ENCODE measurements around the gene CASKIN2.
"Not testable (repeated sequence)": the region's sequence is repeated elsewhere in the genome, so short reads cannot be mapped to it uniquely, and the experiment has no call there.

The CASKIN2 gene

GRCh38 chr17:75489511-75489955, 25.8 kb downstream of the CASKIN2 start:
- peaks cover 17% of the 10 kb centered on the region for H3K36me3 ChIP-seq (replicated peaks)
- H3K27me3 ChIP-seq (ENCODE audit: low read depth) = no peaks in the 10 kb centered on the region
- no peaks in the 10 kb centered on the region for H3K4me1 ChIP-seq
- H3K4me3 ChIP-seq = no peak overlapping the region
- H3K9me3 ChIP-seq = no peaks in the 10 kb centered on the region
- in situ Hi-C loops (cut with MboI; ENCODE audit: low sequenced_read_pairs) = no loop called here
- DNase-seq (ENCODE audit: low spot score in 2 of 2) = no peak

GRCh38 chr17:75488693-75489510, 26.4 kb downstream of the CASKIN2 start:
- Histone ChIP-seq H3K36me3 (replicated peaks) (peaks cover 16% of the 10 kb centered on the region), H3K4me1 (no peaks in the 10 kb centered on the region), H3K9me3 (no peaks in the 10 kb centered on the region), H3K27me3 (ENCODE audit: low read depth) (no peaks in the 10 kb centered on the region), H3K4me3 (no peak overlapping the region)
- in situ Hi-C loops (cut with MboI; ENCODE audit: low sequenced_read_pairs) = no loop called here
- DNase-seq (ENCODE audit: low spot score in 2 of 2) = no peak

- in situ Hi-C loops (cut with MboI; ENCODE audit: low sequenced_read_pairs) = no loop called here
- Histone ChIP-seq H3K36me3 (replicated peaks) (peaks cover 3% of the 10 kb centered on the region; the same call in 1 of the 2 replicates), H3K4me1 (no peaks in the 10 kb centered on the region), H3K9me3 (no peaks in the 10 kb centered on the region), H3K27me3 (ENCODE audit: low read depth) (no peaks in the 10 kb centered on the region), H3K4me3 (no peak overlapping the region)
- DNase-seq (ENCODE audit: low spot score in 2 of 2) = no peak
Measured at GRCh38 chr17:75487351-75488070, 27.8 kb downstream of the CASKIN2 start.

DNA sequence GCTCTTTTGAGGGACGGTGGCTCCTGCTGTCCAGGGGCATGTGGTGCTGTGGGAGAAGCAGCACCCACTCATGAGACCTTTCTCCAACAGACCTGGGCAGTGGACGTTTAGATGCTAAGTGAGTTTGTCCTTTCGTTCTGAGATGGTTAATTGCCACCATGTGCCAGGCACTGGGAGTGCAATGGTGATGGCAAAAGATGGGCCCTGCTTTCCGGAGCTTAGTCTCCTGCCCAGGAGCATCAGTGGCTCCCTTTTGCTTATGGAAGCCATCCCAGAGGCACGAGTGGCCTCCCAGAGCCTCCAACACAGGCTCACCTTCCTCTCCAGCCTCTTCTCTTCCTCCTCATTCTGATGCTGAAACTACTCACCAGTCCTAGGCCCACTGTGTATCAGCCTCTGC, 28.4 kb downstream of the CASKIN2 start:
- in situ Hi-C loops (cut with MboI; ENCODE audit: low sequenced_read_pairs) = no loop called here

DNA sequence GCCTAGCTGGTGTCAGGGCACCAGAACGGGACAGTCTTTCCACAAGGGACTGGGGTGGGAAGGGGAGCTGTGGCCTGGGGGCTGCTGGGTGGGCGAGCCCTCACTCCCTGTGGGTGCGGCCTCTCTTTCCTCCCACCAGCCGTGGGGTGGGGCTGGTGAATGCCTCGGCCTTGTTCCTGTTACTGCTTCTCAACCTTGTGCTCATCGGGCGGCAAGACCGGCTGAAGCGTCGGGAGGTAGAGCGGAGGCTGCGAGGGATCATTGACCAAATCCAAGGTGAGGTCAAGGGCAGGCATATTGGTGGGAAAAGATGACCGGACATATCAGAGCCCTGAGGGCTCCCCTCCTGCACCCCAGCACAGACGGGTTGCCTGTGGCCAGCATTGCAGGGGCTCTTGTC, 29.2 kb downstream of the CASKIN2 start:
- no peaks in the 10 kb centered on the region for H3K4me1 ChIP-seq
- no peaks in the 10 kb centered on the region for H3K27me3 ChIP-seq (ENCODE audit: low read depth)
- no peaks in the 10 kb centered on the region for H3K36me3 ChIP-seq (replicated peaks)
- H3K4me3 ChIP-seq = no peak overlapping the region
- in situ Hi-C loops (cut with MboI; ENCODE audit: low sequenced_read_pairs) = no loop called here
- no peak for DNase-seq (ENCODE audit: low spot score in 2 of 2)
- no peaks in the 10 kb centered on the region for H3K9me3 ChIP-seq

More for the DNA sequence above, 28.4 kb downstream of the CASKIN2 start:
- Histone ChIP-seq H3K9me3 (no peaks in the 10 kb centered on the region), H3K27me3 (ENCODE audit: low read depth) (no peaks in the 10 kb centered on the region), H3K4me1 (no peaks in the 10 kb centered on the region), H3K4me3 (no peak overlapping the region), H3K36me3 (replicated peaks) (no peaks in the 10 kb centered on the region; the same call in 1 of the 2 replicates)
- no peak for DNase-seq (ENCODE audit: low spot score in 2 of 2)

DNA sequence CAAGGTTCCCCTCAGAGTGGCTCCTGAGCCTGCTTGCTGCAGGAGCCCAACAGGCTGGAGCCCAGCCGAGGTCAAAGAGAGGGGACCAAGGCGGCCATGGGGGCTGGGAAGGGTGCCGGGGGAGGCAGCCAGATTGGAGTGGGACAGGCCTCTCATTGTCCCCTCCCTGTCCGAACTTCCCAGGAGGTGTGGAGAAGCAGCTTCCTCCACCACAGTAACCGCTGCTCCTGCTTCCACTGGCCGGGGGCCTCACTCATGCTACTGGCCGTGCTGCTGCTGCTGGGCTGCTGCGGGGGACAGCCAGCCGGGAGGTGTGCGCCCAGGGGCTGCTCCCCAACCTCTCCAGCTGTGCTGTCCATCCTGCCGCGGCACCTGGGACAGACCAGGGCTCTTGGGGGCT, 29.6 kb downstream of the CASKIN2 start:
- in situ Hi-C loops (cut with MboI; ENCODE audit: low sequenced_read_pairs) = no loop called here
- Histone ChIP-seq H3K4me1 (no peaks in the 10 kb centered on the region), H3K9me3 (no peaks in the 10 kb centered on the region), H3K4me3 (no peak overlapping the region), H3K27me3 (ENCODE audit: low read depth) (no peaks in the 10 kb centered on the region), H3K36me3 (replicated peaks) (no peaks in the 10 kb centered on the region)
- no peak for DNase-seq (ENCODE audit: low spot score in 2 of 2)

DNA sequence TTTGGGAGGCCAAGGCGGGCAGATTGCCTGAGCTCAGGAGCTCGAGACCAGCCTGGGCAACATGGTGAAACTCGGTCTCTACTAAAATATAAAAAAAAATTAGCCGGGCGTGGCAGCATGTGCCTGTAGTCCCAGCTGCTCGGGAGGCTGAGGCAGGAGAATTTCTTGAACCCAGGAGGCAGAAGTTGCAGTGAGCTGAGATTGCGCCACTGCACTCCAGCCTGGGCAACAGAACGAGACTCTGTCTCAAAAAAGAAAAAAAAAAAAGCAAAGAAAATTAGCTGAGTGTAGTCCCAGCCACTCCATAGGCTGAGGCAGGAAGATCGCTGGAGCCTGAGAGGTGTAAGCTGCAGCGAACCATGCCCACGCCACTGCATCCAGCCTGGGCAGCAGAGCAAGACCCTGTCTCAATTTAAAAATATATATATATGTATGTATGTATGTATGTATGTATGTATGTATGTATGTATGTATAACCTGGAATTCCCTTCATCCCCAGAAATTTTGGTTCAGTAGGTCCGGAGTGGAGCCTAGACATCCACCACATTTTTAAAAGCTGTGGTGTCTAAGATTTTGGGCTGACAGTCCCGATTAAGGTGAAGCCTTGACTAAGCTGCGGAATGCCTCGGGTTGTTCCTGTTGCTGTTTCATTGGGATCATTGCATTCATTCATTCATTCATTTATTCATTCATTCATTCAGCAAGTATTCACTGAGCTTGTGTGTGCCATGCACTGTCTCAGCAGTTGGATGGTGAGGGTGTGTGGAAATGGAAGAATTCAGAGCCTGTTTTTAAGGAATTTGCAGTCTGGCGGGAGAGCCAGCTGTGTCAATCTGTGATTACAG, 33.0 kb downstream of the CASKIN2 start:
- no peaks in the 10 kb centered on the region for H3K9me3 ChIP-seq
- DNase-seq (ENCODE audit: low spot score in 2 of 2) = no peak
- H3K27me3 ChIP-seq (ENCODE audit: low read depth) = no peaks in the 10 kb centered on the region
- H3K4me1 ChIP-seq = no peaks in the 10 kb centered on the region
- no peaks in the 10 kb centered on the region for H3K36me3 ChIP-seq (replicated peaks)
- in situ Hi-C loops (cut with MboI; ENCODE audit: low sequenced_read_pairs) = no loop called here
- H3K4me3 ChIP-seq = no peak overlapping the region

GRCh38 chr17:75481194-75482068, 33.9 kb downstream of the CASKIN2 start:
- H3K36me3 ChIP-seq (replicated peaks) = no peaks in the 10 kb centered on the region
- no peaks in the 10 kb centered on the region for H3K9me3 ChIP-seq
- no peak for DNase-seq (ENCODE audit: low spot score in 2 of 2)
- in situ Hi-C loops (cut with MboI; ENCODE audit: low sequenced_read_pairs) = no loop called here
- no peaks in the 10 kb centered on the region for H3K4me1 ChIP-seq
- H3K27me3 ChIP-seq (ENCODE audit: low read depth) = no peaks in the 10 kb centered on the region
- H3K4me3 ChIP-seq = no peak overlapping the region

DNA sequence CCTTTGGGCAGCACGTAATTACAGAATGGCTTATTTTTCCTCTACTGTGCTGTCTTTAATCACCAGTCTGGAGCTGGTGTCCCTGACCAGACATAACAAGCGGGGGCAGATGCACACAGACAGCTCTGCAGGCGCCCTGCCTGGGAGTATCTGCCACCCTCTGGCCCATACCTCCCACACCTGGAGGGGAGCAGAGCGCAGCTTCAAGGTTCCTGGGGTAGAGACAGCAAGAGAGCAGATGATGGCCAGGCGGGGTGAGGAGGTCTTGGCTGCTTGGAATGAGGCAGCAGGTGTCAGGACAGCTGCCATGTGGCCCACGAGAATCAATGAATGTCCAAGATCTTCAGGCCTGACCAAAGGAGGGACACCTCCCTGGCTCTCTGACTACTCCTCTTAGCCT, 35.1 kb downstream of the CASKIN2 start:
- Histone ChIP-seq H3K27me3 (ENCODE audit: low read depth) (no peaks in the 10 kb centered on the region), H3K4me3 (no peak overlapping the region), H3K36me3 (replicated peaks) (no peaks in the 10 kb centered on the region), H3K4me1 (no peaks in the 10 kb centered on the region), H3K9me3 (no peaks in the 10 kb centered on the region)
- no peak for DNase-seq (ENCODE audit: low spot score in 2 of 2)
- in situ Hi-C loops (cut with MboI; ENCODE audit: low sequenced_read_pairs) = no loop called here

DNA sequence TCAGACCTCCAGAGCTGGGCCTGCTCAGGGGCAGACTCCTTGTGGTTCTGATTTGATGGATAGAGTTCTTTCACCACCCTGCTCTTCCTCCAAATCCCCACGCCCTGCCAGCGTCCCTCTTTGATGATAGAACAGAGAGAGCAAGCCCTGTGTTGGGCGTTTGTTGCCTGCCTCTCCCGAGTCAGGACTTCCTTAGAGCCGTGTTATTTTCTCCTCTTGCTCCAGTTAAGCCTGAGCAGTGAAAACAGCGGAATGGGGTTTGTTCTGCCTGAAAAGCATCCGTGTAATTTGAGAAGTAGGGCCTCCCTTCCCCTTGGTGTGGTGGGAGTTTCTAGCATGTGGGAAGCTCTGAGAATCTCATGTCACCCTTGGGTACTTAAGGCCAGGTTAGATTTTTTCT, 36.8 kb downstream of the CASKIN2 start:
- Histone ChIP-seq H3K4me3 (no peak overlapping the region), H3K27me3 (ENCODE audit: low read depth) (no peaks in the 10 kb centered on the region), H3K36me3 (replicated peaks) (peaks cover 4% of the 10 kb centered on the region; the same call in 1 of the 2 replicates), H3K9me3 (no peaks in the 10 kb centered on the region), H3K4me1 (no peaks in the 10 kb centered on the region)
- in situ Hi-C loops (cut with MboI; ENCODE audit: low sequenced_read_pairs) = no loop called here
- no peak for DNase-seq (ENCODE audit: low spot score in 2 of 2)

- H3K4me1 ChIP-seq; H3K9me3 ChIP-seq; H3K4me3 ChIP-seq; DNase-seq (ENCODE audit: low spot score in 2 of 2); H3K27me3 ChIP-seq (ENCODE audit: low read depth); in situ Hi-C loops (cut with MboI; ENCODE audit: low sequenced_read_pairs): not testable (repeated sequence)
- H3K36me3 ChIP-seq (replicated peaks) = peaks cover 13% of the 10 kb centered on the region
Measured at GRCh38 chr17:75477490-75477862, 37.9 kb downstream of the CASKIN2 start.

DNA sequence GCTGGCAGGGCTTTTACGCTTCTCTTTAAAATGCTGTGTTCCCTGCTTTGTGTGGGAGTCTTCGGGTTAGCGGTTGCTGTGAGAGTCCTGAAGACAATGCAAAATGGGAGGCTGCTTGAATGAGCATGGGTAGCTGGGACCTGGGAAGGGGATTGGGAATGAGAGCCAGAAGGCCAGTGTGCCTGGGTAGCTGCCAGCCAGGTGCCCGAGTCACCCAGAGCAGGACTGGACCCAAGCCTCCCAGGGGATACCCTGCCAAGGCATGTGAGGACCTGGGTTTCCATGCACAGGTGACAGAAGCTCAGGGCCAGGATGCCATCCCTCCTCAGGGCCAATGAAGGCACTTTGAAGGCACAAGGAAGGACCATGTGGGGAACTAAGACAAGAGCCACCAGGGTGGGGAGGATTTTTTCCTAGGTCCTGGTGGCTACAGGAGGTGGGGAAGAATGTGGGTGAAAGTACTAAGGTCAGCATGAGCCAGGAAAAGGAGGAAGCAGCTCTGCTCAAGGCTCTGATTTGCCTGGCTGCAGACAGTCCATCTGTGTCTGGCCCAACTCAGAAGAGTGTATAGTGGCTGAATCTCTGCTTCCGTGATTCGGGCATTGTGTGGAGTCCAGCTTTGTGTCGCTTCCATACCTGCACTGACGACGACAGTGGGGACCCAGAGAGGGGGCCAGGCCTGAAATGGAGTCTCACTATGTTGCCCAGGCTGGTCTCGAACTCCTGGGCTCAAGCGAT, 38.4 kb downstream of the CASKIN2 start:
- H3K9me3 ChIP-seq = no peaks in the 10 kb centered on the region
- no peaks in the 10 kb centered on the region for H3K4me1 ChIP-seq
- H3K27me3 ChIP-seq (ENCODE audit: low read depth) = no peaks in the 10 kb centered on the region
- no peak overlapping the region for H3K4me3 ChIP-seq
- peaks cover 14% of the 10 kb centered on the region for H3K36me3 ChIP-seq (replicated peaks)
- no peak for DNase-seq (ENCODE audit: low spot score in 2 of 2)
- in situ Hi-C loops (cut with MboI; ENCODE audit: low sequenced_read_pairs) = no loop called here

Measured in HAP-1 (cell line).